Calu3 (cell line): ENCODE data around the gene ATP11A. TPM values are rescaled to one million over a fixed set of nuclear protein-coding genes. Genes with fewer than 3 reads are reported as not detected.

Experiments used
- BruUV-seq: library from RNA; stranded (reverse); fragments of 400-500 nt; replicated peaks from 2 replicates; lab custom pipeline; 2021; lab: Mats Ljungman, UMichigan
- CTCF ChIA-PET: fragments of 300-600 bp; sonication (Branson Sonifier 250); formaldehyde crosslinking; loops from one replicate; lab custom pipeline; 2022; ENCODE audit warnings: antibody characterized with exemption; lab: Charles Lee
- DNase-seq: peaks from one replicate; pipeline ENCODE4 v3.0.0; 2022
- H3K27ac Mint-ChIP-seq: one replicate; pipeline ENCODE4 v1.8.0; 2022; ENCODE audit warnings: mixed read lengths; ENCODE audit not compliant: unreplicated experiment
- H3K27me3 Mint-ChIP-seq: one replicate; pipeline ENCODE4 v1.8.0; 2022; ENCODE audit warnings: mixed read lengths; ENCODE audit not compliant: unreplicated experiment
- H3K36me3 Mint-ChIP-seq: one replicate; pipeline ENCODE4 v1.8.0; 2022; ENCODE audit warnings: mild to moderate bottlenecking, moderate library complexity, mixed read lengths; ENCODE audit not compliant: insufficient read depth, unreplicated experiment
- H3K4me1 Mint-ChIP-seq: one replicate; pipeline ENCODE4 v1.8.0; 2022; ENCODE audit warnings: mild to moderate bottlenecking, low read depth, mixed read lengths; ENCODE audit not compliant: unreplicated experiment
- H3K4me3 Mint-ChIP-seq: one replicate; pipeline ENCODE4 v1.8.0; 2022; ENCODE audit warnings: mild to moderate bottlenecking, low read depth, moderate library complexity, mixed read lengths; ENCODE audit not compliant: unreplicated experiment
- H3K9me3 Mint-ChIP-seq: one replicate; pipeline ENCODE4 v1.8.0; 2022; ENCODE audit warnings: low read depth, mixed read lengths; ENCODE audit not compliant: unreplicated experiment
- CTCF ChIP-seq: fragments of 200-600 bp; IDR thresholded peaks from one replicate; pipeline ENCODE4 v1.8.0; 2022; ENCODE audit warnings: antibody characterized with exemption; ENCODE audit not compliant: unreplicated experiment
- intact Hi-C: fragments of 100-400 bp; cut with micrococcal nuclease; formaldehyde crosslinking; loops from one replicate; pipeline ENCODE4 v1.10.0; 2022; ENCODE audit not compliant: unreplicated experiment
- total RNA-seq: library from RNA; stranded (reverse); gene quantifications from 2 replicates; pipeline ENCODE4 v1.2.3, GENCODE V29; 2022

ATP11A gene
- total RNA-seq, 1 experiment from 2014 or later, result 115 TPM

GRCh38 chr13:112893570-112894422, 204.0 kb downstream of the ATP11A start:
- Mint-ChIP-seq H3K36me3 (peaks cover 4% of the 10 kb centered on the region), H3K9me3 (no peaks in the 10 kb centered on the region), H3K27ac (no peak overlapping the region), H3K27me3 (no peaks in the 10 kb centered on the region), H3K4me1 (peaks cover 9% of the 10 kb centered on the region), H3K4me3 (peak overlapping the region; percentile 43)
- TF ChIP-seq CTCF, result no peak
- DNase-seq, result peak; percentile 21
- CTCF ChIA-PET, result interaction anchor here (0.7 kb wide), 1 partner anchor 14 kb away, joined by 3 read pairs; no protein-coding TSS in a partner anchor
- BruUV-seq, result no TSS peak
- intact Hi-C loops, result no loop called here

- Mint-ChIP-seq H3K4me1 (peaks cover 9% of the 10 kb centered on the region), H3K27me3 (no peaks in the 10 kb centered on the region), H3K27ac (no peak overlapping the region), H3K9me3 (no peaks in the 10 kb centered on the region), H3K4me3 (peak overlapping the region; percentile 43), H3K36me3 (peaks cover 4% of the 10 kb centered on the region)
- DNase-seq, result no peak
- no peak for TF ChIP-seq CTCF
- CTCF ChIA-PET, result interaction anchor here (0.7 kb wide), 1 partner anchor 15 kb away, joined by 3 read pairs; no protein-coding TSS in a partner anchor
- intact Hi-C loops, result no loop called here
- BruUV-seq, result no TSS peak
Observed at GRCh38 chr13:112894423-112894672, 204.5 kb downstream of the ATP11A start.

- intact Hi-C loops, result no loop called here
Observed at GRCh38 chr13:112894673-112895481, 205.0 kb downstream of the ATP11A start.

More at GRCh38 chr13:112894673-112895481, 205.0 kb downstream of the ATP11A start:
- no peak for DNase-seq
- no peak for TF ChIP-seq CTCF
- H3K36me3 Mint-ChIP-seq, result peaks cover 4% of the 10 kb centered on the region
- CTCF ChIA-PET, result no interaction called here
- H3K27me3 Mint-ChIP-seq, result no peaks in the 10 kb centered on the region
- no peak overlapping the region for H3K27ac Mint-ChIP-seq
- H3K9me3 Mint-ChIP-seq, result no peaks in the 10 kb centered on the region
- BruUV-seq, result no TSS peak
- H3K4me1 Mint-ChIP-seq, result peaks cover 9% of the 10 kb centered on the region
- peak overlapping the region; percentile 43 for H3K4me3 Mint-ChIP-seq
